ENCODE measurements around the gene SPIRE1.
"Not testable (repeated sequence)": the region's sequence is repeated elsewhere in the genome, so short reads cannot be mapped to it uniquely, and the experiment has no call there.

Gene SPIRE1

GRCh38 chr18:12551943-12552878 lies 105.7 kb downstream of the SPIRE1 start:
- not testable (repeated sequence) for DNase-seq

- DNase-seq: not testable (repeated sequence)
Measured at GRCh38 chr18:12551466-12551865, 106.4 kb downstream of the SPIRE1 start.

- DNase-seq: no peak
Measured at GRCh38 chr18:12543697-12544096, 114.2 kb downstream of the SPIRE1 start.

GRCh38 chr18:12540751-12541150 lies 117.2 kb downstream of the SPIRE1 start:
- DNase-seq: no peak

- DNase-seq: not testable (repeated sequence)
Measured at GRCh38 chr18:12539158-12539557, 118.7 kb downstream of the SPIRE1 start.

GRCh38 chr18:12534820-12535219 lies 123.1 kb downstream of the SPIRE1 start:
- DNase-seq: no peak

GRCh38 chr18:12532661-12533060 lies 125.2 kb downstream of the SPIRE1 start:
- DNase-seq: no peak

GRCh38 chr18:12531749-12532148 lies 126.2 kb downstream of the SPIRE1 start:
- no peak for DNase-seq

GRCh38 chr18:12520442-12520992 lies 137.4 kb downstream of the SPIRE1 start:
- DNase-seq: no peak

GRCh38 chr18:12518832-12519531 lies 138.9 kb downstream of the SPIRE1 start:
- no peak for DNase-seq

GRCh38 chr18:12518326-12518725 lies 139.6 kb downstream of the SPIRE1 start:
- DNase-seq: no peak

- DNase-seq: no peak
Measured at GRCh38 chr18:12517142-12517825, 140.6 kb downstream of the SPIRE1 start.

- no peak for DNase-seq
Measured at GRCh38 chr18:12516049-12516630, 141.8 kb downstream of the SPIRE1 start.

GRCh38 chr18:12515550-12515949 lies 142.4 kb downstream of the SPIRE1 start:
- no peak for DNase-seq

- no peak for DNase-seq
Measured at GRCh38 chr18:12507007-12507406, 150.9 kb downstream of the SPIRE1 start.

- no peak for DNase-seq
Measured at GRCh38 chr18:12500986-12501385, 156.9 kb downstream of the SPIRE1 start.

GRCh38 chr18:12497839-12498238 lies 160.1 kb downstream of the SPIRE1 start:
- DNase-seq: no peak

- DNase-seq: no peak
Measured at GRCh38 chr18:12497296-12497695, 160.6 kb downstream of the SPIRE1 start.

- DNase-seq: no peak
Measured at GRCh38 chr18:12492907-12493306, 165.0 kb downstream of the SPIRE1 start.

GRCh38 chr18:12491611-12492435 lies 166.1 kb downstream of the SPIRE1 start:
- DNase-seq: no peak

- DNase-seq: no peak
Measured at GRCh38 chr18:12485479-12486105, 172.3 kb downstream of the SPIRE1 start.
